ENCODE data around the gene ATP5MK. TPM values are rescaled to one million over a fixed set of nuclear protein-coding genes. Genes with fewer than 3 reads are reported as not detected.
"Not testable (repeated sequence)": the region's sequence is repeated elsewhere in the genome, so short reads cannot be mapped to it uniquely, and the experiment has no call there.

ATP5MK gene
- total and polyA plus RNA-seq, 8 donors = 113 to 488 (median 142) TPM

GRCh38 chr10:103367379-103367781, 28.9 kb downstream of the ATP5MK start:
- DNase-seq = no peak
- no peak for TF ChIP-seq CTCF (IDR thresholded peaks at IDR 0.05)
- ATAC-seq = no peak

GRCh38 chr10:103360791-103361190, 35.5 kb downstream of the ATP5MK start:
- DNase-seq; intact Hi-C loops (cut with DNase I); H3K36me3 ChIP-seq; H3K9me3 ChIP-seq; ATAC-seq; H3K4me1 ChIP-seq; FAIRE-seq; H3K27me3 ChIP-seq; H3K4me3 ChIP-seq; H3K27ac ChIP-seq: not testable (repeated sequence)
- WGBS, 2 donors = 92 to 95% methylated on average over 9 of the region's 9 CpGs

More at GRCh38 chr10:103367379-103367781, 28.9 kb downstream of the ATP5MK start:
- peak overlapping the region; percentile 95 to 100 (median 98) for H3K4me3 ChIP-seq
- no peaks in the 10 kb centered on the region for H3K36me3 ChIP-seq
- no peak for FAIRE-seq
- peaks cover 2 to 9% (median 8%) of the 10 kb centered on the region in 3 donors for H3K4me1 ChIP-seq
- intact Hi-C loops (cut with DNase I) = no loop called here
- H3K27ac ChIP-seq = peak overlapping the region; percentile 20 to 86 (median 82)
- no peaks in the 10 kb centered on the region for H3K9me3 ChIP-seq
- H3K27me3 ChIP-seq = no peaks in the 10 kb centered on the region
- 26 to 30% methylated on average over 10 of the region's 10 CpGs for WGBS, 2 donors

- H3K27me3 ChIP-seq; DNase-seq; intact Hi-C loops (cut with DNase I); FAIRE-seq; H3K27ac ChIP-seq; H3K36me3 ChIP-seq; H3K4me1 ChIP-seq; H3K9me3 ChIP-seq; ATAC-seq; H3K4me3 ChIP-seq: not testable (repeated sequence)
- WGBS, 2 donors = 87 to 96% methylated on average over 4 of the region's 4 CpGs
Observed at GRCh38 chr10:103359493-103359892, 36.8 kb downstream of the ATP5MK start.

GRCh38 chr10:103355906-103356599, 40.2 kb downstream of the ATP5MK start:
- DNase-seq = no peak
- intact Hi-C loops (cut with DNase I) = no loop called here

GRCh38 chr10:103354567-103354966, 41.7 kb downstream of the ATP5MK start:
- H3K4me1 ChIP-seq; DNase-seq; H3K36me3 ChIP-seq; intact Hi-C loops (cut with DNase I); H3K27me3 ChIP-seq; ATAC-seq; H3K4me3 ChIP-seq; FAIRE-seq; H3K27ac ChIP-seq; H3K9me3 ChIP-seq: not testable (repeated sequence)
- WGBS, 2 donors = 87 to 93% methylated on average over 4 of the region's 4 CpGs

More at GRCh38 chr10:103355906-103356599, 40.2 kb downstream of the ATP5MK start:
- Histone ChIP-seq H3K4me1 (no peaks in the 10 kb centered on the region), H3K36me3 (no peaks in the 10 kb centered on the region), H3K27me3 (no peaks in the 10 kb centered on the region), H3K27ac (no peak overlapping the region), H3K4me3 (no peak overlapping the region), H3K9me3 (no peaks in the 10 kb centered on the region)
- no peak for FAIRE-seq
- no peak for ATAC-seq
- WGBS, 2 donors = 67 to 75% methylated on average over 5 of the region's 5 CpGs
- TF ChIP-seq CTCF (IDR thresholded peaks at IDR 0.05) = no peak

- no peak for DNase-seq
- no peak overlapping the region for H3K4me3 ChIP-seq
- peaks cover 0 to 6% (median 0%) of the 10 kb centered on the region in 3 donors for H3K4me1 ChIP-seq
- intact Hi-C loops (cut with DNase I) = no loop called here
- no peaks in the 10 kb centered on the region for H3K36me3 ChIP-seq
- no peaks in the 10 kb centered on the region for H3K27me3 ChIP-seq
- no peak for FAIRE-seq
- no peak for ATAC-seq
- no peak overlapping the region for H3K27ac ChIP-seq
- 27 to 35% methylated on average over 2 of the region's 2 CpGs for WGBS, 2 donors
- TF ChIP-seq CTCF (IDR thresholded peaks at IDR 0.05) = no peak
- no peaks in the 10 kb centered on the region for H3K9me3 ChIP-seq
Observed at GRCh38 chr10:103353281-103353680, 43.0 kb downstream of the ATP5MK start.
